ENCODE results near the gene PRMT9.

Gene PRMT9

GRCh38 chr4:147683717-147684700 lies at the start of gene PRMT9:
Gene PRMT9, minus strand, starts transcription at chr4:147684163. Its CDS starts 176 bp downstream, at chr4:147683987.
- no peak for FAIRE-seq

GRCh38 chr4:147732518-147733235 lies 48.7 kb upstream of the PRMT9 start:
- FAIRE-seq, result no peak

GRCh38 chr4:147731580-147732517 lies 47.9 kb upstream of the PRMT9 start, which contains the start of gene ARHGAP10:
Gene ARHGAP10, plus strand, starts transcription at chr4:147732088. Its CDS starts 214 bp downstream, at chr4:147732302.
- FAIRE-seq, result no peak

- FAIRE-seq, result no peak
These were observed 46.4 kb upstream of the PRMT9 start for GRCh38 chr4:147730333-147730732.

- FAIRE-seq, result no peak
These were observed 43.6 kb upstream of the PRMT9 start for GRCh38 chr4:147727476-147728028.

- FAIRE-seq, result no peak
These were observed 41.7 kb upstream of the PRMT9 start for GRCh38 chr4:147725673-147726072.

GRCh38 chr4:147724468-147725201 lies 40.7 kb upstream of the PRMT9 start:
- no peak for FAIRE-seq

- FAIRE-seq, result no peak
These were observed 39.4 kb upstream of the PRMT9 start for GRCh38 chr4:147723326-147723725.

- no peak for FAIRE-seq
These were observed 33.9 kb upstream of the PRMT9 start for GRCh38 chr4:147717878-147718277.

GRCh38 chr4:147714575-147715401 lies 30.8 kb upstream of the PRMT9 start:
- FAIRE-seq, result no peak

GRCh38 chr4:147709999-147710398 lies 26.0 kb upstream of the PRMT9 start:
- no peak for FAIRE-seq

GRCh38 chr4:147707892-147708672 lies 24.1 kb upstream of the PRMT9 start:
- FAIRE-seq, result peak; percentile 85

GRCh38 chr4:147704846-147705245 lies 20.9 kb upstream of the PRMT9 start:
- no peak for FAIRE-seq

GRCh38 chr4:147696866-147697265 lies 12.9 kb upstream of the PRMT9 start:
- FAIRE-seq, result no peak

- FAIRE-seq, result peak; percentile 17
These were observed 9.3 kb upstream of the PRMT9 start for GRCh38 chr4:147693218-147693617.

GRCh38 chr4:147691820-147692219 lies 7.9 kb upstream of the PRMT9 start:
- no peak for FAIRE-seq

- FAIRE-seq, result no peak
These were observed 5.1 kb upstream of the PRMT9 start for GRCh38 chr4:147689067-147689466.

GRCh38 chr4:147683188-147683591 lies 773 bp downstream of the PRMT9 start:
- no peak for FAIRE-seq

GRCh38 chr4:147682755-147683154 lies 1.2 kb downstream of the PRMT9 start:
- FAIRE-seq, result no peak

All from islet of Langerhans (tissue), 1 donor.